Colon (tissue), 2 donors: Measurements from ENCODE around the gene TUBGCP3.

ENCODE experiments used
- FAIRE-seq: peaks from 2 replicates; lab custom pipeline; 2012; peaks lifted over from hg19 to GRCh38; lab: Jason Lieb, UNC
- donor health status: control.
- donor health status: control.

TUBGCP3 gene

DNA sequence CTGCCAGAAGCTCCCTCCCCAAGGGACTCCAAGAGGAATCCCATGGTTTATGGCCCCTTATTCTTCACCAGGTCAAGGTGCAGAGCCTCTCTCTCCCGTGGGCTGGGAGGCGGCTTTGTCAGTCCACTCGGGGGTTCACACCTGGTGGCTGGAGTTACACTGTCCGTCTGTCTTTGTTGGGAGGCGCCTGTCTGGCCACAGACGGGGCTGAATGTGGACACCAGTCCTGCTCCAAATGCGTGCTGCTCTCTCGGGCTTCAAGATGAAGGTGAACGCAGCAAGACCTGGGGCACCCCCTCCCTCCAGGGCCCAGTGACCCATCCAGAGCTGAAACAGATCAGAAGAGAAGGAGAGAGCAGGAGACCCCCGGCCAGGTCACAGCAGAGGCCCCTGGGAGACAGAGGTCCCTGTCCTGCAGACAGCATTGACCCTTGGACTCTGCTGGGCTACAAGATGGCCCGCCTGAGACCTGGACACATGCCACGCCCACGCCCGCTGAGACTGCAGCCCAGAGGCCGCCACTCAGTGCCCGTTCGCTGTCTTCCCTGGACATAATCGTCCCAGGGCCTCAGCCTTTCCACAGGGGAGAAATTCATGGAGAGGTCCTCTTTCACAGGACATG is 29.9 kb upstream of the TUBGCP3 start:
- no peak for FAIRE-seq

DNA sequence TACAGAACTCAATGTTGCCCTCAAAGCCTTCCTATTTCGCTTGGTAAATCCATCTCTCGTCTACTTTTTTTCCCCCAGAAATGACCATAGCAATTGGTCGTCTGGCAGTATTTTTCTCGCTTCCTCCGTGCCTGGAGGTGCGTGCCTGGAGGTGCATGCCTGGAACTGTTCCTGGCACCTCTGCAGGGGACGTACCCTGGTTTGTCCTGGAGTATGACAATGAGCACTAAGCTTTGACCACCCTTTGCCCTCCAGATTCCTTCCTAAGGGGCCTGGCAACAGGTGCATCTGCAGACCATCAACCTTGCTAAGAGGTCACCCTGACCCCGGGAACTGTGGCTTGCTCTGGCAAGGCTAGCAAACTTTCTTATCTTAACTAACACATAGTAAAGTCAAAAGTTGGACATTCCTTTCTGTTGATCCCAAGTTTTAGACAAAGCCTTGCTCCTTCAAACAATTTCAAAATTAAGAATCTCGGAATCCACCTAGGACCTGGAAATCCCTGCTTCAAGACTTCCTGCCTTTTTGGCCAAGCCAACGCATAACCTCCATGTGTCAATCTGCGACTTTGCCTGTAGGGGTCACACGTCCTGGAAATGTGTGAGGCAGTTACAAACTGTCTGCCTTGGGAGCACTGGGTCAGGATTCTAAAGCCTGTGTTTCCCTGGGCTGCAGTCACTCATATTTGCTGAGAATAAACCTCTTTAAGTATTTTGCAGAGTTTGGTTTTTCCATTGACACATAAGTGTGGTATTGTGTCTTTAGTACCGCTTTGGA is 28.8 kb upstream of the TUBGCP3 start:
- FAIRE-seq, result no peak

DNA sequence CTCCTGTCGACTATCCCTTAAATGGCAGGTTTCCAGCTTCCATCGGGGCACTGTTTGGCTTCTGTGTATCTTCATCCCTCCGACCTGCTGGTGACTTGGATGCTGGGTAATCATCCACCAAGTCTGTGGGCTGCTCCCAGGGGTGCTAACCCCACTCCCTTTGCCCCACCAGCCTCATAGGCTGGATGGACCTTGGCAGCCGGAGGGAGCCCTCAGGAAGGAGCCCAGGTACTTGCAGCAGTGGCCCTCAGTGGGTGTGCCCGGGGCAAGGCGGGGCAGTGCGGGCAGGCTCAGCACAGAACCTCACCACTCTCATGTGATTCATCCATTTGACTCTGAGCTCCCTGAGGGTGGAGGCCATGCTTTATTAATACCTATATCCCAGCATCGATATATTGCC is 27.4 kb upstream of the TUBGCP3 start:
- FAIRE-seq, result no peak

DNA sequence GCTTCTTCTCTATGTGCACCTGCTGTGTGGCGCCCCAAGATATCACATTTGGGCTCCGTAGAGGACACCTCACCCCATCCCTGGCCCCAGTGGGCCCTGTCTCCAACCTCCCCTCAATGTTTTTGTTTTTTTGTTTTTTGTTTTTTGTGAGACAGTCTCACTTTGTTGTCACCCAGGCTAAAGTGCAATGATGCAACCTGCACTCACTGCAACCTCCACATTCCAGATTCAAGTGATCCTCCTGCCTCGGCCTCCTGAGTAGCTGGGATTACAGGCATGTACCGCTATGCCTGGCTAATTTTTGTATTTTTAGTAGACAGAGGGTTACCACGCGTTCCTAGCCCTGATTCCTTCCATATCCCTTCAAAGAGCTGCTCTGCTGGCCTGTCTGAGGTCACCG is 26.9 kb upstream of the TUBGCP3 start:
- no peak for FAIRE-seq

DNA sequence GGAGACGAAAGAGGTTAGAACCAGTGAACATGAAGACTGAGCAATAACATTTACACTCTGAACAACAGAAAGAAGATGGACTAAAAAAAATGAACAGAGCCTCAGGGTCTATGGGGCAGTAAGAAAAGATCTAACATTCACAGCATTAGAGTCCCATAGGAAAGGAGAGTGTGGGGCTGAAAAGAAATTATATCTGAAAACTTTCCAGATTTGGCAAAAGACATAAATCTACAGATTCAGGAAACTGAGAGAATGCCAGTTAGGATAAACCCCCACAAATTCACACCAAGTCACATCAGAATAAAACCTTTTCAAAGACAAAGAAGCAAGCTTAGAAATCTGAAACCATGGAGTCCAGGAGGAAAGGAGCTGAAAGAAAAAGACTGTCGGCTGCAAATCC is 20.3 kb upstream of the TUBGCP3 start:
- no peak for FAIRE-seq

DNA sequence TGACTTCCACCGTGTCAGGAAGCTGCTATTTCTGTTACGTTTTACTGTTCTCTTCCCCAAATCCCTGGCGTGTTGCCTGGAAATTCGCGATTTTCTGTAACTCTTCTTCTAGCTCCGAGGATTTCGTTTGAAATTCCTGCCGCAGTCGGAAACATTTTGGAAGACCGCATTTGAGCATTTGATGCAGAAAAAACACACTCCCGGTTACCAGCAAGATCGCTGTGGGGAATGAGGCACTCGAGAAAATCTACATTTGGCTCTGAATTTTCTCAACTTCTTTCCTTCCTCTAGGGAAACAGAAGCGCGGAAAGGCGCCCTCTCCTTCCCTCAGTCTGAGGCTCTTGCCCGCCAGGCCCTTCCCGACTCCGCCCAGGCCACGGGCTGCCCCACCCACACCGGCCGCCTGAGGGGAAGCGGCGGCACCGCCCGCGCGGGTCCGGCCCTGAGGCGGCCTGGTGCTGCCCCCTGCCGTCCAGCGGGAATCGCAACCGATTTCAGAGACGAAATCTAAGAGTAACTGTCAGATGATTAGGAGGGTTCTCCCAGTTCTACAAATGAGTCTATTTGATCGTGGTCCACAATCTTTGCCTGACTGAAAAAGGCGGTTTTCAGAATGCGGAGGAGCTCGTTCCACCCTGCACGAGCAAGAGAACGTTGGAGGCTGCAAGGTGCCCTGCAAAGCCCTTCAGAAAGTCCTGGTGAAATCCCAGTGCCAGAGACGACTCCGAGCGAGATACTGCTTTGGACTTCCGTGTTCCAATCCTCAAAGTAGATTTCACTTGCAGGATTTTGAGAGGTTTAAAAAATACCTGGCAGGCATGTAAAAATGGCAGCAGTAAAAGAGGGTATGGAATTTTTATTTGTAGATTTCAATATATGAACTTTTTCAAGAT is 18.4 kb upstream of the TUBGCP3 start:
- FAIRE-seq, result no peak

DNA sequence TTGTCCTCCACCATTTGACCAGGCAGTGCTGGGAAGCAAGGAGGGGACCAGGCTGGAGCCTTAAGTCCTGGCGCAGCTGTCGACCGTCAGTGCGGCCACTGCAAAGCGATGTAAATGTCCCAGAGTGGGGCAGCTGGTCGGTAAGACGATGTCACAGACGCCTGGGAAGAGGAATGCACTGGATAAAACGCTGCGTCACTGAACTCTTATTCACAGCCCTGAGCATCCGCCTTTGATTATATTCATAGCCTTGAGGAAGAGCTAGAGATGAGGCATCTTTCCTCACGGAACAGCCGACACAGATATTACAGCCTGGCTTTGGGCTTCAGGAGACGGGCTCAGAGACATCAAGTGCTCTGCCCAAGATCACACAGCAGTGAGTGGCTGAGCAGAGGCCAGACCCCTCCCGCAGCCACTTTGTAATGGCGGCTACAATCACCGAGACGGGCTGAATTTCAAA is 17.6 kb upstream of the TUBGCP3 start:
- no peak for FAIRE-seq

DNA sequence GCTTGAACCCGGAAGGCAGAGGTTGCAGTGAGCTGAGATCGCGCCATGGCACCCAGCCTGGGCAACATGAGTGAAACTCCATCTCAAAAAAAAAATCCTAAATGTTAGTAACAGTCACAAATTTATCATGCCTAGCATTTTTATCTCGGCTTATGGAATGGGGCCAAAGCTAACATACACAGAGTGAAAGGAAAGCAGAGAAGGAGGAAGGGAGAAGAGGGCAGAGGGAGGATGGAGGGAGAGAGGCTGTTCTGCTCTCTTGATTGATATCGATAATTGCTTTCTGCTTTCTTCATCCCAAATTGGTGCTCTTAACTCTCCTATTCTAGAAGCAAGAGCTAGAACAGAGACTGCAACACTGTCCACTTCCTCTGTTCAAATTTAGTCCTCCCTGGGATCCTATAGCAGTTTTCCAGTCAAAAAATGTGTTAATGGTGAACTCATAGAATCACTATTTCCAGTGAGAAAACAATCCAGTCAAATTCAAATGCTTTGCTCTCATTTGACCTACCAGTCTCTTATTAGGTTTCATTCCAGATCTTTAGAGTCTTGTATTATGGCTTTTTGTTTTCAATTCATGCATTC is 15.8 kb upstream of the TUBGCP3 start:
- no peak for FAIRE-seq

DNA sequence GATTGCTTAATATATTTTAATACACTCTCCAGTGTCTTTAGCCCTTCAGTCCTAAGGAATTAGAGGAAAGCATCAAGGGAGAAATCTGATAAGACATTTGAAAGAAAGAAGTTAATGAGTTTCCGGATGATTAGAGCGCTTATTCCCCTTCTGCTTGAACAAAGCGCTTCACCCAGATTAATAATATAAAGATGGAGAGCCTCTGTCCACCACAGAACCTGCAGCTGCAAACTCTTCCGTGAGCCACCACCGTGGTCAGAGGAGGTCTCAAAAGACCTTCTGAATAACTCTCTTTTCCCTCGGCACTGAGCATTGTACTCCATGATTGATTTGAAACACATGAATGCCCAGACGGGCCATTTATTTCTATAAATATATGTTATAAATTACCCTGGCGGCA is 14.2 kb upstream of the TUBGCP3 start:
- FAIRE-seq, result no peak

DNA sequence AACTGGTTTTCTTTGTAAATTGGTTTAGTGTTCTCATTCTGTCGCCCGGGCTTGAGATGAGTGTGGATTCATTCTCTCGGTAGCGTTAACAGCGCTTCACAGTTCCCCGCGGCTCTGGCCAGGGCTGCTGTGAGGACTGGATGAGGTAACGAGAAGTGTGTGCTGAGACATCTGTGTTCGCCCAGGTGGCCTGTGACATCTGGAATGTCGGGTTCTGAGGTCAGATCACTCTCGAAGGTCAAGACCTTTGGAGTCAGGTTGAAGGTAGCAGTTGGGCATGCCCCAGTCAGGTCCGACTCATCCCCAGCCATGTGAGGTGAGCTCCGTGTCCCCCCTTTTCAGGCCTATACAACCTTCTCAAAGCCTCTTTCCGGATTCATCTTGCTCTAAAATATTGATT is 13.4 kb upstream of the TUBGCP3 start:
- no peak for FAIRE-seq

DNA sequence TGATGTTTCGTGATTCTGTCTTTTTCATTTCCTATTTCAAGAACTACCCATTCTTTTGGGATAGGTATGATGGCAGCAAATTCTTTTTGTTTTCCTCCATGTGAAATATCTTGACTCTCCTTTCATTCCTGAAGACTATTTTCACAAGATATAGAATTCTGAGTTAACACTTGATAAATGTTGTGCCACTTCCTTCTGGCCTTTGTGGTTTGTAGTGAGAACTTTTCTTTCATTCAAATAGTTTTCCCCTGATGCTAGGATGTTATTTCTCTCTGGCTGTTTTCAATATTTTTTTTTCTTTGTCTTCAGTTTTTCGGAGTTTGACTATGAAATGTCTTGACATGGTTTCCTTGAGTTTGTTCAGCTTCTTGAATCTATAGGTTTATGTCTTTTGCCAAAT is 8.3 kb upstream of the TUBGCP3 start:
- no peak for FAIRE-seq

DNA sequence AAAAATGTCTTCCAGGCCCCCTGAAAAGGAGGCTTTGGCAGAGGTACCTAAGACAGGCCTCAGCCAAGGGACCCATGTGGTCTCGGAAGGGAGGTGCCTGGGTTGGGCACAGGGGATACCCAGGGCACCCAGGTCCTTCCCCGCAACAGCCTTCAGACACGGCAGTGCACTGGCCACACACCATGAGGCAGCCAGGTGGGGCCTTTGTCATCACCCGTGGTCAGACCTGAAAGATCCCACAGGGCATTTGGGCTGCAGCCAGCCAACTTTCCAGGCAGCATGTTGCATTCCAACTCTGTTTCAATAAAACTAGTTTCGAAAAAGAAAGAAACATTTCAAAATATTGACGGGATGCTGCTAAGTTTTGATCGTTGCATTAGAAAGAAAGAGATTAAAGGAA is 4.7 kb upstream of the TUBGCP3 start:
- FAIRE-seq, result no peak

DNA sequence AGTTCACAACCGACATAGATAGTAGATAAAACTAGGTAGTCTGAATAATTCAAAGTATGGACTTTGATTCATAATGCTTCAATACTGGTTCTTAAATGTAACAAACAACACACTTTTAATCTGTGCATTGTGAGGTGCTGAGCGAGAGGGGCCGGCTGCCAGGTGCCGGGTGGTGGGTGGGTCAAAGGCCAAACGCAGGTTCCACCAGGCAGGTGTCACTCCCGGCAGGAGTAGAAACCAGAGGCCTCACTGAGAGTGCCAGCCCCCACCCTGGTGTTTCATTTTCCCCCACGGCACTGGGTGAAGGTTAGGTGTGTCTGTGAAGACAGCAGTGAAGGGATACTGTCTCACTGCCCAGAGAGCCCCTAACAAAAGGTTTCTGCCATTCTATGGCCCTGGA is 4.2 kb upstream of the TUBGCP3 start:
- FAIRE-seq, result no peak

DNA sequence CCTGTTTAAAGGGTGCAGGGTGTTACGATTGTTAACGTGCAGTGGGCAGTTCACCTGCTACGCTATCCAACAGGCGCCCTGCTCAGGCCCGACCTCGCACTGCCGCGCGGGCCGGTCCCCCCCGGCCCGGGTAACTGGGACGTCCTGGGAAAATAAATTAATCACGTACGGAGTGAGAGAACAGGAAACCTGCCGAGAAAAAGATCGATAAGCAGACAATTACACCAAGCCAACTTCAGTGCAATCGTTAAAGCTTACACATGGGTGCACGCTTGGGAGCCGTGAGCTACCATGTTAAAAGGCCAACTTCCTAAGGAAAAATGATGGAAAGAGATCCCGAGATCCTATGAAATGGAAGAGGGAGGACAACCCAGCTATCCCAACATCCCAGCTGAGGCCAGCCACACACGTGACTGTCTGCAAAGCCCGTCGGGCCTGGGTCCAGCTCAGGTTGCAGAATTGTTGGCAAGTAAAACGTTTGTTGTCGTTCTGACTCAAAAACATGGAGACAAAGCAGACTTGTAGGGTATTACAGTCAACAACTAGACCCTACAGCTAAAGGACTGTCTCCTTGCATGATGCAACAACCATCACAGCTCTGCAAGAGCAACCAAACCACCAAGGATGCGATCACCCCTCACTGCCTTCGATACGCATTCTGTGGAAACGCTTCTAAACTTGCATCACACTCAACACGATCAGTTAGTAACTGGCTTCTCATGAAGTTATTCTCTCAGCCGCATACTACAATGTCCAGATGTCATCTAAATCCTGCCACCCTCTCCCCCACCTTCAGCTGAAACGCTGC is 741 bp upstream of the TUBGCP3 start:
- FAIRE-seq, result no peak

DNA sequence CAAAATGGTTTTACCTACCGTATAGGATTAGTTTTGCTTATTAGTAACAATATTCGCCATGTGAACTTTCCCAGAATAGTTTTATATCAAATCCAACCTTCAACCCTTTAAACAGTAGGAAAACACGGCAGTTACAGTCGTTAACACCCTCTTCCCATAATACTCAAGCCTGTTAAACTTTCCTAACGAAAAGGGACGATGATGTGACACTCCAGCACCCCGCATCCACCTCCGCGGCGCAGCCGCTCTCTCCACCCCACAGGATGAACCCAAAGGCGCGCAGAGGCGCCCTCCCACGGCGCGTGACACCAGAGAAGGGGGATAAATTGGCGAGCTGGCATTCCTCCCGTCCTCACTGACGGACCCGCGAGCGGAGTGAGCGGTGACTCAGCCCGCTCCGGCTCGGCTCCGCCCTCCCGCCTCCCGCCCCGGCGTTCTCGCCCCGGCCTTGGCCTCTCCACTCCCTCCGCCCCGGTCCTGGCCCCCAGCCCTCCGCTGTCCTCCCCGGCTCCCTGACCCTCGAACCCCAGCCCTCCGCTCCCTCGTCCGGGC is 665 bp downstream of the TUBGCP3 start:
- FAIRE-seq, result no peak

DNA sequence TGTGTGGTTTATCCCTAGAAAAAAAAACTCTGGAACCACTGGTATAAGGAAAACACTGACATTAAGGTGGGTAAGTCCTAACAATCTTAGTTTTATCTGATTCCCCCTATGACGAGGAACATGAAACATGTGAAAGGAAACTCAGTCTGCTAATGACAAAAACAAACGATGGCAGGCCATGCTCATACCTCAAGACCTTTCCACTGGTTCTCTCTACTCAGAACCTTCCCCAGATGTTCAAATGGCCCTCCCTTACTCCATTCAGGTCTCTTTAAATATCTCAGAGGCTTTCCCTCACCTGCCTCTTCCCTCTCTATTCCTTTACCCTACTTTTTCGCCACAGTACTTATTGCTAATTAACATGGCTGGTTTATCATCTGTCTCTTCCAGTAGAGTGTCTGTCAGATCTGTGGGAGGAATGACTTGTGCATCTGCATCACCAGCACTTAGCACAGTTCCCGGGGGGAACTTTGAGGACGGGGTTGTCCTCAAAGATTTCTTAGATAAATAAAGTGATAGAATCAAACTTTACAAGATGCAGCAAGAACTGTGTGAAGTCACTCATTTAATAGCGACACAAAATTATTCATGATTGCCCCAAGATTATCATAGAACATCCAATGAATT is 1.5 kb downstream of the TUBGCP3 start:
- no peak for FAIRE-seq

DNA sequence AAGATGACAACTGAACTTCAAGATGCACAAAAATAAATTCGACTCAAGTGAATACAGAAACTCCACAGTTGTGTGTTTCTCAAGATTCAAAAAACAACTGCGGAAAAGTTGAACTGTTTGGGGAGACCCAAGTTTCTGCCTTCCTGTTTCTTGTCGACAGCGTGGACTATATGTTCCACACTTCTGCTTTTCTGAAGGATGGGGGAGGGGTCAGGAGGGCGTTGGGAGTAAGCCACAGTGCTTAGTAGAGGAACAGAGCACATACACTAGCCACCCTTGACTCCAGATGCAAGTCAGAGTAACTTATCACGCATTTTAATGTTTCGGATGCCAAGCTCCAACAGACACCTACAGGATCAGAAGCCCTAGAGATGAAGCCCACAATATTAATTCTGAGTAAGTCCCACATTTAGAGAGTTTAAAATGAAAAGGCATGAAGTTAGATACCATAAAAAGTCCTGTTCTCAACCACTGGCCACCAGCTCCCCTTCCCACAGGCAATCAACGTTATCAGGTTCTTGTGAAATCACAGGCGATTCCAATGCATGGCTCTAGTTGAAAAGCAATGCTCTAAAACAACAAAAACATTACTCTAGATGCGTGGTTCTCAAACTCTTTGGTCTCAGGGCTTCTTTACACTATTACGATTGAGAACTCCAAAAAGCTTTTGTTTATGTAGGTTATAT is 4.2 kb downstream of the TUBGCP3 start:
- FAIRE-seq, result no peak

DNA sequence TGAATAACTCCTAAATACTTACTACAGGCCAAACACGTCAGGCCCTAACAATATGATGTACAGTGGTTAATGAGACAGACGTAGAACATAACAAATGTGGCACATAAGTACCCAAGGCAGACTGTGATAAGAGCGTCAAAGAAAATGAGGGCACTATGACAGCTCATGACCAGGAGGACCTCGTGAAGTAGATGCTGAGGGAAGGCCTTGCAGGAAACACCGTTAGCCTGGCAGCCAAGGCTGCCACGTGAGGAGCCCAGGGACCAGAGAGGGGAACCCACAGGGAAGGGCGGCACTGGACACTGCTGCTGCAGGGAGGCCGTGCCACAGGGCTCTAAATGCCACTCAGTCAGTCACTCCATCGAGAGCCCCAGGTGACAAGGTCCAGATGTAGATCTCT is 5.7 kb downstream of the TUBGCP3 start:
- FAIRE-seq, result no peak

DNA sequence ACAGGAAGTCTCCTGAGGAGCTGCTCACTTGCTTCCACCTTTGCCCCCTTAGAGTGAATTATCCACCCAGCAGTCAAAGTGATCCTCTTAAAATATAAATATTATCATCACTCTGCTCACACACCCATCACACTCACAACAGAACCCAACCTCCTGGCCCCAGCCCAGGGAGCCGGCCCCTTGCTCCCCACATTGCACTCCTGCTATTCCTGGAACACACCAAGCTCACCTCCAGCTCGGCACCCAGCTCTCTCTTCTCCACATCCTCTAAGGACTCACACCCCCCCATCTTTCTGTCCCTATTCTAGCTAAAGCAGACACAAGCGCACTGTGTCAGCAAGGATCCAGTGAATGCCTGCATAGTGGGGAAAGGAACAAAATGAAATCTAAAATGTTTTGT is 7.0 kb downstream of the TUBGCP3 start:
- FAIRE-seq, result no peak

DNA sequence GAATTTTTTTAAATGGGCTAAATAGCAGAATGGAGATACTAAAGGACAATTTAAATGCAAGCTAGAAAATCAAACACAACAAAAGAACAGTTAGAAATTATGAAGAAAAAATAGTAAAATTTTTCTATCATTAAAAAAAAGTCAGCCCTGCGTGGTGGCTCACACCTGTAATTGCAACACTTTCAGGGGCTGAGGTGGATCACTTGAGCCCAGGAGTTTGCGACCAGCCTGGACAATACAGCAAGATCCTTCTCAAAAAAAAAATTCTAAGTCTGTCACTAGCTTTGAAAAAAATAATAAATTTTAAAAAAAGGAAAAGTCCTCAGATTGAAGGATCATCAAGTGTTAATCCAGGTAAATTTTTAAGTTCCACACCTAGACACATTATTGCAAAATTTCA is 7.7 kb downstream of the TUBGCP3 start:
- no peak for FAIRE-seq
